Brain microvascular endothelial cell (primary cell): Measurements from ENCODE around the gene PACS1.
A peak's percentile ranks its signal among the peaks of the same experiment; 100 is the strongest.

Source experiments
- DNase-seq: peaks from one replicate; pipeline ENCODE4 v3.0.0-alpha.2; 2020
- H3K27ac ChIP-seq: fragments of 250-450 bp; sonication (Bioruptor Pico); 2 replicates; pipeline ENCODE4 v1.5.1; 2020; ENCODE audit warnings: mild to moderate bottlenecking, moderate library complexity
- H3K27me3 ChIP-seq: fragments of 250-450 bp; sonication (Bioruptor Pico); replicated peaks from 2 replicates; pipeline ENCODE4 v1.5.1; 2020; ENCODE audit warnings: mild to moderate bottlenecking
- H3K36me3 ChIP-seq: fragments of 250-450 bp; sonication (Bioruptor Pico); replicated peaks from 2 replicates; pipeline ENCODE4 v1.5.1; 2020; ENCODE audit warnings: mild to moderate bottlenecking
- H3K4me3 ChIP-seq: 2 replicates; pipeline ENCODE4 v1.5.1; 2011; ENCODE audit warnings: low read depth, mild to moderate bottlenecking, control low read depth, low read length, moderate library complexity
- in situ Hi-C: cut with HindIII; loops from 2 replicates; pipeline ENCODE4 v1.10.0; 2017; ENCODE audit warnings: low sequenced_read_pairs, low pct_ligation_motif_present
- TF ChIP-seq, protein P1 (sequence below): IDR thresholded peaks from 2 replicates; pipeline ENCODE4 v1.5.1; 2011; ENCODE audit warnings: low read depth, mild to moderate bottlenecking, moderate library complexity, low read length, control low read depth, inconsistent platforms; ENCODE audit errors: missing control alignments

PACS1 gene

DNA sequence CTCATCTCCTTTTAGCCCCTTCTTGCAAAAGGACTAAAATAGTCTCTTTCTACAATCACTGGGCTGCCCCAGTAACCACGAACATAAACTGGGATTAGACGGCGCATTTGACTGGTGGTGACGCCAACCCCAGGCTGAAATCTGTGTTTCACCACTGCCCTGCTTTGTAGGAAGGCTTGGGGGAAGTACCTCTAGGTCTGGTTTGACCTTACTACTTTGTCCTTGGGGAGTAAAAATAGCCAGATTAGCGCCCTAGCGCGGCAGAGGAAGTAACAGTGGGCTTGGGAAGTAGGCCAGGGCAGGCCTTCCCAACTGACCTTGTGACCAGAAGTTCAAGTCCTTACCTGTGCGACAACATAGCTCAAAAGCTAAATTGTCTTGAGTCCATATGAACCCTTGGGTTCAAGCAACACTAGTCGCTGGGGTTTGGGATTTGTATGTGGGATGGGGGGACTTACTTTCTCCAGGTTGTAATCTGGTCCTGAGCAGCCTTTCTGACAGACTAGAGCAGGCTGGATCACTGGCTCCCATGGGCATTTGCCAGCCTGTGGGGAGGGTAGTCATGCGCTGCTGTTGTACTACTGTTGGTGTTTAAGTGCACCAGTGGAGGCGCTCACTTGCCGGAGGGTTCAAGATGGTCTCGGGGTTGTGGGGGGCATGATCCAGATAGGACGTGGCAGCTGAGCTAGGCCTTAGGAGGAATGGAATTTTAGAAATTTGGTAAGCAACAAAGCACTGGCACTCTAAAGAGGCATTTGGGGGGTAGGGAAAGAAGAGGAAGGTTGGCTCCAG, 953 bp upstream of the PACS1 start:
- in situ Hi-C loops: no loop called here
- peak overlapping the region; percentile 78 for H3K27ac ChIP-seq
- peaks cover 55% of the 10 kb centered on the region for H3K36me3 ChIP-seq
- H3K27me3 ChIP-seq: no peaks in the 10 kb centered on the region
- peak; percentile 48 for DNase-seq
- H3K4me3 ChIP-seq: peak overlapping the region; percentile 47
- TF ChIP-seq, protein P1, sequence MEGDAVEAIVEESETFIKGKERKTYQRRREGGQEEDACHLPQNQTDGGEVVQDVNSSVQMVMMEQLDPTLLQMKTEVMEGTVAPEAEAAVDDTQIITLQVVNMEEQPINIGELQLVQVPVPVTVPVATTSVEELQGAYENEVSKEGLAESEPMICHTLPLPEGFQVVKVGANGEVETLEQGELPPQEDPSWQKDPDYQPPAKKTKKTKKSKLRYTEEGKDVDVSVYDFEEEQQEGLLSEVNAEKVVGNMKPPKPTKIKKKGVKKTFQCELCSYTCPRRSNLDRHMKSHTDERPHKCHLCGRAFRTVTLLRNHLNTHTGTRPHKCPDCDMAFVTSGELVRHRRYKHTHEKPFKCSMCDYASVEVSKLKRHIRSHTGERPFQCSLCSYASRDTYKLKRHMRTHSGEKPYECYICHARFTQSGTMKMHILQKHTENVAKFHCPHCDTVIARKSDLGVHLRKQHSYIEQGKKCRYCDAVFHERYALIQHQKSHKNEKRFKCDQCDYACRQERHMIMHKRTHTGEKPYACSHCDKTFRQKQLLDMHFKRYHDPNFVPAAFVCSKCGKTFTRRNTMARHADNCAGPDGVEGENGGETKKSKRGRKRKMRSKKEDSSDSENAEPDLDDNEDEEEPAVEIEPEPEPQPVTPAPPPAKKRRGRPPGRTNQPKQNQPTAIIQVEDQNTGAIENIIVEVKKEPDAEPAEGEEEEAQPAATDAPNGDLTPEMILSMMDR: peak; percentile 43

DNA sequence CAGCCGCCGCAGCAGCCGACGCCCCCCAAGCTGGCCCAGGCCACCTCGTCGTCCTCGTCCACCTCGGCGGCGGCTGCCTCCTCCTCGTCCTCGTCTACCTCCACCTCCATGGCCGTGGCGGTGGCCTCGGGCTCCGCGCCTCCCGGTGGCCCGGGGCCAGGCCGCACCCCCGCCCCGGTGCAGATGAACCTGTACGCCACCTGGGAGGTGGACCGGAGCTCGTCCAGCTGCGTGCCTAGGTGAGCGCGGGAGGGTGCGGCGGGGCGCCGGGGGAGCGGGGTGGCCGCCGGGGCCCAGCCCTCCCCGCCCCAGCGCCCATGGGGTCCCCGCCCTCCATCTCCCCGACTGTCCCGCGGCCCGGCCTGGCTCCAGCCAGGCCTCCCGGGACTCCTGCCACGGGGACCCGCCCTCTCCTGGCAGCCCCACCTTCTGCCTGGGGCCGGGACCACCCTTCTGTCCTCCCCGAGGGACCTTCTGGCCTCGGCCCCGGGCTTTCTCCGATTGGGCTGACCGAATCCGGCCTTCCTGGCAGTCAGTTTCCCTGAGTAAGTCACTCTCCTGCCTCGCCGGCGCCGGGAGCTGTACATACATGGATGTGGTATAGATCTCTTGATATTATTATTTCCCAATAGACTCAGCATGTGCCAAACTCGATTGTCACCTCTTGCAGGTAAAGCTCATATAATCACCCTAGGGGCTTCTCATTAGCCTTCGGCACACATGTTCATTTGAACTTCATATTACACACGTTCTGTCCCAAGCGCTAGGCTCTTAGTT, 720 bp downstream of the PACS1 start:
- no peak for DNase-seq
- peak overlapping the region; percentile 72 for H3K4me3 ChIP-seq
- in situ Hi-C loops: no loop called here
- H3K27me3 ChIP-seq: no peaks in the 10 kb centered on the region
- H3K36me3 ChIP-seq: peaks cover 49% of the 10 kb centered on the region
- TF ChIP-seq, protein P1: no peak
- H3K27ac ChIP-seq: peak overlapping the region; percentile 76

DNA sequence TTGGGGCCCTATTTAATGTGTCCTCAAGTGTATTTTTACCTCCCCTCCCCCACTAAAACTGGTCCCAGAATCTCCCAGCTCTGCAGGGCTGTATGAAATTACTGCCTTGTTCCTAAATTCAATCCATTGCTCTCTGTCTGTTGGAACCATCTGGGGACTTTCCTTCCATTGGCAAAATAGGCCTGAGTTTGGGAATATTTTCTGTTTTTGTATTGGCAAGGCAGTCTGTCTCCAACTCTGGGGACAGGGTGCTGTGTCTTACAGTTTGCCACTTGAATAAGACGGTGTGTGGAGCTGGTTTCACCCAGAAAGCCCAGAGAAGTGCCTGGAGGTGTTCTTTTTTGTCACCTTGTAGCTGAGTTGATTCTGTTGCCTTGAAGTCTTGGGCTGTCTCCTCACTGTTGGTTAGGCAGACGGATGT, 1.3 kb downstream of the PACS1 start:
- TF ChIP-seq, protein P1: no peak
- Histone ChIP-seq H3K36me3 (peaks cover 44% of the 10 kb centered on the region), H3K4me3 (peak overlapping the region; percentile 72), H3K27ac (peak overlapping the region; percentile 76), H3K27me3 (no peaks in the 10 kb centered on the region)
- in situ Hi-C loops: no loop called here
- no peak for DNase-seq

DNA sequence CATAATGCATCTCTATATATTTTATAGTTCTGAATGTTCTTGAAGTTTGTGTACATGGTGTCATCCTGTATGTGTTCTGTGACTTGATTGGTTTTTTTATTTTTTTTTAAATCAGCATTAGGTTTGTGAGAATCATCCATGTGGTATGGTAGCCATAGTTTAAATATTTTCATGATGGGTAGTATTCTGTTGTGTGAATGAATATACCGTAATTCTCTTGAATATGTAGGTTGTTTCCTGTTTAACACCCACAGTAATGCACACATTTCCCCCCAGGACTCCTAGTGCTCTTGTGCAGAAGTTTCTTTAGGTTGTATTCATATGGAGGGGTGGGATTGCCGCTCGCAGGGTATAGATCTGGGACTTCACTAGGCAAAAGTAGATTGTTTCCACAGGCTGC, 2.0 kb downstream of the PACS1 start:
- H3K4me3 ChIP-seq: peak overlapping the region; percentile 72
- peaks cover 43% of the 10 kb centered on the region for H3K36me3 ChIP-seq
- no peaks in the 10 kb centered on the region for H3K27me3 ChIP-seq
- DNase-seq: no peak
- TF ChIP-seq, protein P1: no peak
- in situ Hi-C loops: no loop called here
- peak overlapping the region; percentile 76 for H3K27ac ChIP-seq

DNA sequence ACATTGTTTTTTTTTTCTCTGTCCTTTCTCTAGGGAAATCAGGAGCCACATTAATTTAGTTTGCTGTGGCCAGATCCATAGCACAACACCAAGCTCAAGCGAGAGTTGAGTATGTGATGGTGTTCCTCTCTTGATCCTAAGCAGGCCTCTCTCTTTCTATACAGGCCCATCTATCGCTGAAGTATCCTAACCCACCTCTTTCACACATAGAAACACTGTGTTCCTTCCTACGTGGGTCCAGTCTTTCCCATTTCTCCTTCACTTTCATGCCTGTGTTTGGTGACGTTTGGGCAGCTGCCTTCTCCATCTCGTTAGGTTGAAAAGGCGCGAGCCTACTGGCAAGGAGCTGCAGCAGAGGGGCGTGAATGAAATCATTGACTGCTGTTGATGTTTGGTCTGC, 2.4 kb downstream of the PACS1 start:
- Histone ChIP-seq H3K27me3 (no peaks in the 10 kb centered on the region), H3K27ac (no peak overlapping the region), H3K36me3 (peaks cover 39% of the 10 kb centered on the region), H3K4me3 (peak overlapping the region; percentile 72)
- no peak for DNase-seq
- TF ChIP-seq, protein P1: no peak
- in situ Hi-C loops: no loop called here
